GM12892 (cell line): ENCODE data around the gene ZNF467.

ENCODE experiments used
- DNase-seq: peaks from one replicate; pipeline ENCODE4 v3.0.0; 2011; ENCODE audit not compliant: insufficient read length
- FAIRE-seq: peaks from 2 replicates; lab custom pipeline; 2011; peaks lifted over from hg19 to GRCh38; lab: Jason Lieb, UNC
- POLR2A ChIP-seq: IDR thresholded peaks from 2 replicates; pipeline ENCODE4 v1.6.1; 2011; ENCODE audit warnings: low read depth, low read length, control low read depth
- POLR2AphosphoS5 ChIP-seq: IDR thresholded peaks from 2 replicates; pipeline ENCODE4 v1.6.1; 2011; ENCODE audit warnings: low read depth, low read length, control low read depth
- TAF1 ChIP-seq: IDR thresholded peaks from 2 replicates; pipeline ENCODE4 v1.6.1; 2011; ENCODE audit warnings: low read depth, mild to moderate bottlenecking, control low read depth, low read length, borderline replicate concordance

ZNF467 gene

DNA sequence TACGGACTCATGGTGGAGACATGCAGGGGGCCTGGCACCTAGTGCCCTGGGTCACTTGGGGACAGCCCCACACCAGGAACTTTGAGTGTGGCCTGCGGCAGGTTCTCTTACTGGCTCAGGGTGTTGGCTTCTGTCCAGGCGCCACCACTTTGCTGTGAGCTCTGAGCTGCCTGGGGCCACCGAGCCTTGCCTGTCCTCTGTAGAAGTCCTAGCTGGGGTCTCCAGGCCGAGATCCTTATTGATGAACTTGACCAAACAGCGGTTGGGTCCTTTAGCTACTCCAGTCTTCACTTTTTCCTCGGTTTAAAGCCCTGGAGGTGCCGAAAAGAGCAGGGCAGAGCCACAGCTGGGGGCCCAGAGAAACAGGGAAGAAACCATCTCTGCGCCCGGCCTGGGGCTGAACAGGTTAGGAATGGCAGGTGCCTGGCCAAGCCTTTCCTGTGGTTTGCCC, 41.3 kb downstream of the ZNF467 start:
- DNase-seq (no peak), FAIRE-seq (no peak)
- TF ChIP-seq POLR2A: no peak
- TF ChIP-seq TAF1: no peak
- no peak for TF ChIP-seq POLR2AphosphoS5

DNA sequence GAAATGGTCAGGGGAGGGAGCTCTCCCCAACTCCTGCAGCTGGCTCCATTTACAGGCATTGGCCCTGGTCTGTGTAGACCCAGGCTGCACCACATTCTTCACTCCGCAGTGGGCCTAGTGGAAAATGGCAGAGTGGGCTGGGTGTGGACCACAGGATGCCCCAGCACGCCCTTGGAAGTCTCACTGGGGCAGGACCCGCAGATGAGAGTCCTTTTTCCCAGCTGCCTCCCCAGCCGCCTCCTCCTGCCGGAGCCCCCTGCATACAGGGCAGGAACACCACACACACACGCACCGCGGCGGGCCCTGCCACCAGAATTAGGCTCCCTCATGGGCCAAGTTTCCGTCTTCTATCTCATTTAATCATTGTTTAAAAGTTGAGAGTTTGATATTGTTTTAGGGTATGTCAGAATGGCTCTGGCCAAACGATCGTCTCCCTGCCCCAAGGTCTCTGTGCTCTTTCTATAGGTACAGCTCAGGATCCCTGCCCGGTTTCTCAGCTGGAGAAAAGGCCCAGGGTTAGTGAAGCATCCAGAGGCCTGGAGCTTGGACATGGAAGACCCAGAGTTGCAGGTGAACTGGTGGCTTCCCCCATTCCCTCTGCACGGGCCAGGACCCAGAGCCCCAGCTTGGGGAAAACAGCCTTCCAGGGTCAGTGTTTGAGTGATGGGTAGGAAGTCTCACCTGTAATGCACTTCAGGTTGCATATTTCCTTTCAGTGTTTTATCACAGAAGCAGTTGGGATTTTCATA, 42.0 kb downstream of the ZNF467 start:
- DNase-seq: no peak
- TF ChIP-seq POLR2AphosphoS5 (no peak), POLR2A (no peak), TAF1 (no peak)
- FAIRE-seq: no peak

DNA sequence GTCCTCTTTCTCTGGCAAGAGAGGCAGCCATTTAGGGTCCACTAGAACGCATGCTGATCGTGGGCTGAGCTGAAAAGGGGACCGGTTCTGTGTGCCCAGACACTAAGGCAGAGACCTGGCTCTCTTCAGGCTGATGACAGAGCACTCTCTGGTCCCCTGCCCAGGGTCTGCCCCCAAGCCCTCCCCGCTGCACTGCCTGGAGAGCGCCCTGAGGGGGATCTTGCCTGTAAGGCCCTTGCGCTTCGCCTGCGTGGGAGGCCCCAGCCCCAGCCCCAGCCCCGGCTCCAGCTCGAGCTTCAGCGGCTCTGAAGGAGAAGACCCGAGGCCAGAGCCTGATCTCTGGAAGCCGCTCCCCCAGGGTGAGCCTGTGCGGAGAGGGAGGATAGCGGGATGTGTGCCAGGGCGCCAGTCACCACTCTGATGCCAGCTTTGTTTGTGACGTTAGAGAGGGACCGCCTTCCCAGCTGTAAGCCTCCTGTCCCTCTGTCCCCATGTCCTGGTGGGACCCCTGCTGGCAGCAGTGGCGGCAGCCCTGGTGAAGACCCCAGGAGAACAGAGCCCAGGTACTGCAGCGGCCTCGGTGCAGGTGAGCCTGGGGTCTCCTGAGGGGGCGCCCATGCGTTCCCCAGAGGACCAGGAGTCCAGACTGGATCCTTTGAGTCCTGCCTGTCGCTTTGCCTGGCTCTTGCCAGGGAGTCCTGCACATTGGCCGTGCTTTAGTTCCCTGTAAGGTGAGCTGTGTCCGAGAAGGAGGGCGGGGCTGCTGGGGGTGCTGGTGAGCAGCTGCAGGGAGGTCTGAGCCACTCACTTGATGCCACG, 43.2 kb downstream of the ZNF467 start:
- TF ChIP-seq POLR2AphosphoS5: no peak
- no peak for TF ChIP-seq POLR2A
- no peak for TF ChIP-seq TAF1
- DNase-seq: no peak
- no peak for FAIRE-seq

DNA sequence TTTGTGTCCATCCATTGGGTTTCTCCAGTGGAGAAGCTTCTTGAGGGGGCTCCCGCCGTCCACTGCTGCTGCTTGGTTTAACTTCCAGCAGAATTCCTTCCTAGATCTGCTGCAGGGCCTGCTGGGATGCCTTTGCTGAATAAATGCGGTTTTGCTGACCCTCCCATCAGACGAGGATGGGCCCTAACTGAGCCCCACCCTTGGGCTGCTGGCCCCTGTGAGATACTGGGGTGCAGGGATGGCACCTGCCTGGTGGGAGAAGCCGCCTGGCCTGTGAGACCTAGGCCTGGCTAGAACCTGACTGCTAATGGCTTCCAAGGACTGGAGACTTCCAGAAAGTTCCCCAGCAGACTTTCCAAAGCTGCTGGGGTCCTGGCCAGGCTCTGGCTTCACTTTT, 43.8 kb downstream of the ZNF467 start:
- TF ChIP-seq POLR2A (no peak), TAF1 (no peak), POLR2AphosphoS5 (no peak)
- DNase-seq (no peak), FAIRE-seq (no peak)

DNA sequence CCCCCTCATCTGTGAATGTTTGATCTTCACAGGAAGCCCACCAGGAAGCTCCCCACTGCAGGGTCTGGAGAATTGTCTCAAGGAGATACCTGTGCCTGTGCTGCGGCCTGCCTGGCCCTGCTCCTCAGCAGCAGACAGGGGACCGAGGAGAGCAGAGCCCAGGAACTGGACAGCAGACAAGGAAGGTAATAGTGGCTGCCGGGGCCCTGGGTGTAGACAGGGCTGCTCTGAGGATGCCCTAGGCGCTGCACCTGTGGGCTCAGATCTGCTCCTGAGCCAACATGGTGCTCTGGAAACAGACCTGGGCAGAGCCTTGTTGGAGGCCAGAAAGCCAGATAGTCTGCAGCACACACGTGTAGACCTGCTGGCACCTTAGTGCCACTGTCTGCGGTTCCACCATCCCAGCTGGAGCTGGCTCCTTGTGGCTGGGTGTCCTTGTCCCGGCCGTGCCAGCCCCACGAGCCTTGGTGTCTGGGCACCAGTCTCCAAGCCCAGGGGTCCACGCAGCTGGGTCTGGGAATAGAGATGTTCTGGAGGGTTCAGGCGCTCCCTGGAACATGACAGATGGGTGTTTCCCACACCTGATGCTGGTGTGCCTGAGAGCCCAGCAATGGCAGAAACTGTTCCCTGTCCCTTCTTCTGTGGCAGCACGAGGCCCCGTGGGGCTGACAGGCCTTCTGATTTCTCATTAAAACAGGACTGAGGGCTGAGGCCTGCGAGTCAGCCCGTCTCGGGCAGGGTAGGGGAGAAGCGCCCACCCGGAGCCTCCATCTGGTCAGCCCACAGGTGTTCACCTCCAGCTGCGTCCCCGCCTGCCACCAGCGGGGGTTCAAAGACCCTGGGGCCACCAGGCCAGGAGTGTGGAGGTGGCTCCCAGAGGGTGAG, 44.7 kb downstream of the ZNF467 start:
- TF ChIP-seq TAF1: no peak
- no peak for TF ChIP-seq POLR2AphosphoS5
- no peak for TF ChIP-seq POLR2A
- no peak for FAIRE-seq
- DNase-seq: no peak

DNA sequence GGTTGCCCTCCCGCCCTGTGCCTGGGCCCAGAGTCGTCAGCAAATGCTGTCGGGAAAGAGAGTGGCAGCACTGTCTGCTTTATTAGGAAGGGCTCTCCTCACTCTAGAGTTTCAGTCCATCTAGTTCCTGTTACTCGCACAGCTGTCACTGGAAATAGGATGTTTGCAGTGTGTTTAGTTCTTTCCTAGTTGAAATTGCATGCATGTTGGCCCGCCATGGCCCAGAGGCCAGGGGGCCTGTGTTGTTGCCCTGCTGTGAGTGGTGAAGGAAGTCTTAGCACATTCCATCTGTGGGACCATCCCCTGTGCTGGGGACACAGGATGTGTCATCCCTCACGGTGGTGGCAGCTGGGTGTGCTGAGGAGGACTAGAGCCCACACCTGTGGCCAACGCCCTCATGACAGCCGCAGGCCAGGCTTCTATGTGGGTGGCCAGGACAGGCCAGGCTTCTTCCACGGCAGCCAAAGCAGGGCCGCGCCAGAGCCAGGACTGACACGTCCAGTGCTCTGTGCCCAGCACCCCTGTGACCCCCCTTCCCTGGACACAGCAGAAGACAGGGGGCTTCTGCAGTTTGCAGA, 45.4 kb downstream of the ZNF467 start:
- TF ChIP-seq POLR2AphosphoS5 (no peak), TAF1 (no peak), POLR2A (no peak)
- FAIRE-seq (no peak), DNase-seq (no peak)

DNA sequence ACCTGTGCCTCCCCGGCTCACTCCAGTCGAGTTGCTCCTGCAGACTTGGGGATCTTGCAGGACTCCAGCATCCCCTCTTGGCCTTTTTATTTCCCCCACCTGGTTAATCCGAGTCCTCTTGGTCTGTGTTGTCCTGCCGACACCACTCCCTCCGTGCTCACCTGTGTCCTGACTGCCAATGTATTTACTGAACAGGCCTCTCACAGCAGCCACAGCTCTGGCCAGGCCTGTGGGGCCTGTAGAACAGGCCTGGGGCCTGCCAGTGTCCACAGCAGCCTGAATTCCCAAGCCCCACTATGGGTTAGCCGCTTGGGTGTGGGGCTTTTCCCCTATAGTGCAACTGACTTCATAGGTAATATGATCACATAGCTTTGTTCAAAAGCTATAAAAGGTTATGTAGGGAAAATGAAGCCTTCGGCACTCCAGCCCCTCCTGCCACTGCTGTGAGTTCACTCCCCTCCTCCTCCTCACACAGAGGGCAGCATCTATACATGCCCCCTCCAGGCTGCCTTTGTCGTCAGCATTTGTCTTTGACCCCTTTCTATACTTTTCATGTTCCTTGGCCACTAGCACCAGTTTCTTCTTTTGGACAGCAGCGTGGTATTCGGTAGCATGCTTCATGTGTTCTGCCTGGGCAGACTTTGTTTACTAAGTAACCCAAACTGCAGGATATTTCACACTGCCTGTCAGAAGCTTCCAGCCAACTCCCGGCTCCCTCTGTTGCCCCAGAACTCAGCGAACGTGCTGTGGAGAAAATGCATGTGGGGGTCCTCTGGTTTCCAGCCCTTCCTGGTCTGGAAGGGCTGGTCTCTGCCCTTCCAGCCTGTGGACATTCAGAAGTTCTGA, 46.1 kb downstream of the ZNF467 start:
- DNase-seq (no peak), FAIRE-seq (no peak)
- TF ChIP-seq POLR2A (no peak), TAF1 (no peak), POLR2AphosphoS5 (no peak)

DNA sequence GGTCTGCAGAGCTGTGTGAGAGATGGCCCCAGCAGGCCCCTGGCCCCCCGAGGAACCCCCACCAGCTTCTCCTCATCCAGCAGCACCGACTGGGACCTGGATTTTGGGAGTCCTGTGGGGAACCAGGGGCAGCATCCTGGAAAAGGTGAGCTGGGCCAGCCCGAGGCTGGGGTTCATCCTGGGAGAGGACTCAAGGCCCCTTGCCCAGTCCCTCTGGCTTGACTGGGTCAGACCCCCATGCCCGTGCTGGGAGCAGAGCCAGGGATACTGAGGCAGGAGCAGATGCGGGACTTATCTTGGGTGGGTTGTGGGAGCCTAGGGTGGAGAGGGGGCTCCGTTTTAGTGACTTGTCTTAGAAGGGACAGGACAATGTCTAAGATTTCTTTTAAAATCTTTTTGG, 47.5 kb downstream of the ZNF467 start:
- DNase-seq: no peak
- TF ChIP-seq POLR2AphosphoS5 (no peak), TAF1 (no peak), POLR2A (no peak)
- no peak for FAIRE-seq

DNA sequence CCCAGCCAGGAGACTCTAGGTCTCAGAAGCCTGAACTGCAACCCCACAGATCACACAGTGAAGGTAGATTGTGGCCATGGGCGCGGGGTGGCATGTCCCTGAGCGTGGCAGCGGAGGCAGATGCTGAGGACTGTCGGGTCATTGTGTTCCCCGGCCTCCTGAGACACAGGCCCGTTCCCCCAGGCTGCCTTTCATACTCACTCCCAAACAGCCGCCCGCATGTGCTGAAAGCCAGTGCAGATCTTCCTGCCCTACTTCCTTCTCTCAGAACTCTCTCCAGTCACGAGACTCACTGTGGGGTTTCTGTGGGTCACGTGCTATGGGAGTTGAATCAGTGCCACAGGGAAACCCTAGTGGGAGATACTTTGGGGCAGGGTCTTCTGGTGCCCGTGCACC, 48.0 kb downstream of the ZNF467 start:
- DNase-seq (no peak), FAIRE-seq (no peak)
- TF ChIP-seq TAF1 (no peak), POLR2A (no peak), POLR2AphosphoS5 (no peak)
